ENCODE measurements around the gene SOX13. TPM values are rescaled to one million over a fixed set of nuclear protein-coding genes. Genes with fewer than 3 reads are reported as not detected.

Gene SOX13
- total RNA-seq, 1 donor from 2014 or later: 28.6 TPM

DNA sequence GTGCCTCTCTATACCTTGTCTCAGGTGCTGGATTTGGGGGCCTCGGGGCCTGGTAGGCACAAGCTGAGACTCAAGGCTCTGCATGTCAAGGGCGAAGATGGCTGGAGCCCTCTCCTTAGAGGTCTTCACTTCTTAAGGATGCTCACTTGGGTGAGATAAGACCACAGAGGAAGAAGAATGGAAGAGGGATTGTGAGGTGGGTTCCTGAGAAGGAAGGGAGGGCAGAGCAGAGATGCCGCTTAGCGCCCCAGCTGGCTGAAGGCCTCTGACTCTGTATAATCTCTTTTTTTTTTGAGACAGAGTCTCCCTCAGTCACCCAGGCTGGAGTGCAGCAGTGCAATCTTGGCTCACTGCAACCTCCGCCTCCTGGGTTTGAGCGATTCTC lies 32.2 kb downstream of the SOX13 start:
- no peak overlapping the region for H3K4me2 ChIP-seq
- no peaks in the 10 kb centered on the region for H3K36me3 ChIP-seq
- H3K4me1 ChIP-seq: peaks cover 61% of the 10 kb centered on the region
- H3K9ac ChIP-seq: no peak overlapping the region
- peaks cover 11% of the 10 kb centered on the region for H3K27me3 Mint-ChIP-seq (ENCODE audit: insufficient read depth, low read depth)
- peaks cover 51% of the 10 kb centered on the region for H3F3A ChIP-seq (ENCODE audit: low read depth)
- peak overlapping the region; percentile 87 for H3K27ac Mint-ChIP-seq
- no peak overlapping the region for H3K4me3 ChIP-seq
- no peak for DNase-seq (ENCODE audit: low spot score)
- H3K9me3 Mint-ChIP-seq: no peaks in the 10 kb centered on the region
- H3K27me3 ChIP-seq: peaks cover 6% of the 10 kb centered on the region
- TF ChIP-seq EZH2 (IDR thresholded peaks at IDR 0.05) (no peak), EZH2phosphoT487 (IDR thresholded peaks at IDR 0.05) (no peak)
- TF ChIP-seq, protein P1, sequence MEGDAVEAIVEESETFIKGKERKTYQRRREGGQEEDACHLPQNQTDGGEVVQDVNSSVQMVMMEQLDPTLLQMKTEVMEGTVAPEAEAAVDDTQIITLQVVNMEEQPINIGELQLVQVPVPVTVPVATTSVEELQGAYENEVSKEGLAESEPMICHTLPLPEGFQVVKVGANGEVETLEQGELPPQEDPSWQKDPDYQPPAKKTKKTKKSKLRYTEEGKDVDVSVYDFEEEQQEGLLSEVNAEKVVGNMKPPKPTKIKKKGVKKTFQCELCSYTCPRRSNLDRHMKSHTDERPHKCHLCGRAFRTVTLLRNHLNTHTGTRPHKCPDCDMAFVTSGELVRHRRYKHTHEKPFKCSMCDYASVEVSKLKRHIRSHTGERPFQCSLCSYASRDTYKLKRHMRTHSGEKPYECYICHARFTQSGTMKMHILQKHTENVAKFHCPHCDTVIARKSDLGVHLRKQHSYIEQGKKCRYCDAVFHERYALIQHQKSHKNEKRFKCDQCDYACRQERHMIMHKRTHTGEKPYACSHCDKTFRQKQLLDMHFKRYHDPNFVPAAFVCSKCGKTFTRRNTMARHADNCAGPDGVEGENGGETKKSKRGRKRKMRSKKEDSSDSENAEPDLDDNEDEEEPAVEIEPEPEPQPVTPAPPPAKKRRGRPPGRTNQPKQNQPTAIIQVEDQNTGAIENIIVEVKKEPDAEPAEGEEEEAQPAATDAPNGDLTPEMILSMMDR (IDR thresholded peaks at IDR 0.05): no peak
- peaks cover 89% of the 10 kb centered on the region for H3K79me2 ChIP-seq (ENCODE audit: low read depth)
- H2AFZ ChIP-seq (replicated peaks): no peak overlapping the region
- no peak overlapping the region for H3K27ac ChIP-seq
- H4K20me1 ChIP-seq (ENCODE audit: low read depth): peaks cover 96% of the 10 kb centered on the region
- H3K36me3 Mint-ChIP-seq: no peaks in the 10 kb centered on the region
- peaks cover 62% of the 10 kb centered on the region for H3K4me1 Mint-ChIP-seq
- H3K9me3 ChIP-seq (ENCODE audit: low read depth): no peaks in the 10 kb centered on the region
- no peak overlapping the region for H3K4me3 Mint-ChIP-seq

DNA sequence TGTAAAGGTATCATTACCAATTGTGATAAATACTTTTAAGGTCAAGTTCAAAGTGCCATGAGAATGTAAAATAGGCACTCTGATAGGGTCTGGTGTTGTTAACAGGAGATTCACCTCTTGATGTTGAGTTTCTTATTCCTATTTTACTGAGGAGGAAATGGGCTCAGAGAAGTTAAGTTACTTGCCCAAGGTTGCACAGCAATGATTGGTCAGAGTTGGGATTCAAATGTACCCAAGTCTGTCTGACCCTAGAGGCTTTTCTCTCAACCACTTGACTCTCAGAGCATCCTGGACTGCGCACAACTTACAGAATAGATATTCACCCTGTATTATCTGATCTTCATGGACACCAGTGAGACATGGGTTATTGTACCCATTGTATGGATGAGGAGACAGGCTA lies 33.9 kb downstream of the SOX13 start:
- Histone ChIP-seq H3K27me3 (peaks cover 6% of the 10 kb centered on the region), H3K4me1 (peaks cover 58% of the 10 kb centered on the region), H3K27ac (no peak overlapping the region), H4K20me1 (ENCODE audit: low read depth) (peaks cover 97% of the 10 kb centered on the region), H3K9me3 (ENCODE audit: low read depth) (no peaks in the 10 kb centered on the region), H3K4me3 (no peak overlapping the region), H3K36me3 (no peaks in the 10 kb centered on the region), H3F3A (ENCODE audit: low read depth) (peaks cover 57% of the 10 kb centered on the region), H3K9ac (no peak overlapping the region), H2AFZ (replicated peaks) (no peak overlapping the region), H3K79me2 (ENCODE audit: low read depth) (peaks cover 89% of the 10 kb centered on the region), H3K4me2 (no peak overlapping the region)
- Mint-ChIP-seq H3K9me3 (no peaks in the 10 kb centered on the region), H3K4me1 (peaks cover 67% of the 10 kb centered on the region), H3K27me3 (ENCODE audit: insufficient read depth, low read depth) (peaks cover 9% of the 10 kb centered on the region), H3K27ac (no peak overlapping the region), H3K4me3 (no peak overlapping the region), H3K36me3 (no peaks in the 10 kb centered on the region)
- TF ChIP-seq EZH2 (IDR thresholded peaks at IDR 0.05): no peak
- TF ChIP-seq, protein P1 (IDR thresholded peaks at IDR 0.05): no peak
- no peak for TF ChIP-seq EZH2phosphoT487 (IDR thresholded peaks at IDR 0.05)
- DNase-seq (ENCODE audit: low spot score): no peak

DNA sequence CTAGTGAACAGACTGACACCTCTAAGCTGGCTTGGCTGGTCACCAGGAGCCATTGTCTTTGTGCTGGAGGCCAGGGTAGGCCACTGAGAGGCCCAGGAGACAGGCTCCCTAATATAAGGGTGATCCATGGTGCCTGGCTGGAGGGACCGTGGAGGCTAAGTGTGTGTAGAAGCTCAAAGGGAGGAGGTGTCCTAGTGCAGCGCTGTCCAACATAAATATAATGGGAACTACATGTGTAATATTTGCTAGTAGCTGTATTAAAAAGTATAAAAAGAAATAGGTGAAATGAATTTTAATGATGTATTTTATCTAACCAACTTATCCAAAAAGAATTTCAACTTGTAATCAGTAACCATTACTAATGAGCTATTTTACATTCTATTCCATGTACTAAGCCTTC lies 35.0 kb downstream of the SOX13 start:
- Mint-ChIP-seq H3K36me3 (peaks cover 1% of the 10 kb centered on the region), H3K4me1 (peaks cover 59% of the 10 kb centered on the region), H3K27ac (peak overlapping the region; percentile 93), H3K27me3 (ENCODE audit: insufficient read depth, low read depth) (peaks cover 9% of the 10 kb centered on the region), H3K4me3 (no peak overlapping the region), H3K9me3 (no peaks in the 10 kb centered on the region)
- H3K9ac ChIP-seq: no peak overlapping the region
- peaks cover 47% of the 10 kb centered on the region for H3K4me1 ChIP-seq
- no peak overlapping the region for H3K27ac ChIP-seq
- peaks cover 57% of the 10 kb centered on the region for H3F3A ChIP-seq (ENCODE audit: low read depth)
- peaks cover 6% of the 10 kb centered on the region for H3K27me3 ChIP-seq
- H2AFZ ChIP-seq (replicated peaks): no peak overlapping the region
- peaks cover 89% of the 10 kb centered on the region for H3K79me2 ChIP-seq (ENCODE audit: low read depth)
- TF ChIP-seq, protein P1 (IDR thresholded peaks at IDR 0.05): no peak
- TF ChIP-seq EZH2 (IDR thresholded peaks at IDR 0.05) (no peak), EZH2phosphoT487 (IDR thresholded peaks at IDR 0.05) (no peak)
- H3K9me3 ChIP-seq (ENCODE audit: low read depth): no peaks in the 10 kb centered on the region
- peaks cover 97% of the 10 kb centered on the region for H4K20me1 ChIP-seq (ENCODE audit: low read depth)
- H3K4me2 ChIP-seq: peak overlapping the region; percentile 82
- no peak overlapping the region for H3K4me3 ChIP-seq
- no peaks in the 10 kb centered on the region for H3K36me3 ChIP-seq
- no peak for DNase-seq (ENCODE audit: low spot score)

Measured in neural progenitor cell (in vitro differentiated cells).